ENCODE results near the gene ZNF644. TPM values are rescaled to one million over a fixed set of nuclear protein-coding genes. Genes with fewer than 3 reads are reported as not detected.
"Not testable (repeated sequence)": the region's sequence is repeated elsewhere in the genome, so short reads cannot be mapped to it uniquely, and the experiment has no call there.

The ZNF644 gene
- total RNA-seq, 1 donor from 2014 or later = 75.2 TPM

- no peak overlapping the region for H3K27ac Mint-ChIP-seq
- H3K4me3 Mint-ChIP-seq = no peak overlapping the region
- H3K36me3 Mint-ChIP-seq = peaks cover 7% of the 10 kb centered on the region
- H3K9me3 Mint-ChIP-seq = no peaks in the 10 kb centered on the region
- no peak for DNase-seq (ENCODE audit: extremely low spot score, unreplicated experiment)
- TF ChIP-seq, protein P1, sequence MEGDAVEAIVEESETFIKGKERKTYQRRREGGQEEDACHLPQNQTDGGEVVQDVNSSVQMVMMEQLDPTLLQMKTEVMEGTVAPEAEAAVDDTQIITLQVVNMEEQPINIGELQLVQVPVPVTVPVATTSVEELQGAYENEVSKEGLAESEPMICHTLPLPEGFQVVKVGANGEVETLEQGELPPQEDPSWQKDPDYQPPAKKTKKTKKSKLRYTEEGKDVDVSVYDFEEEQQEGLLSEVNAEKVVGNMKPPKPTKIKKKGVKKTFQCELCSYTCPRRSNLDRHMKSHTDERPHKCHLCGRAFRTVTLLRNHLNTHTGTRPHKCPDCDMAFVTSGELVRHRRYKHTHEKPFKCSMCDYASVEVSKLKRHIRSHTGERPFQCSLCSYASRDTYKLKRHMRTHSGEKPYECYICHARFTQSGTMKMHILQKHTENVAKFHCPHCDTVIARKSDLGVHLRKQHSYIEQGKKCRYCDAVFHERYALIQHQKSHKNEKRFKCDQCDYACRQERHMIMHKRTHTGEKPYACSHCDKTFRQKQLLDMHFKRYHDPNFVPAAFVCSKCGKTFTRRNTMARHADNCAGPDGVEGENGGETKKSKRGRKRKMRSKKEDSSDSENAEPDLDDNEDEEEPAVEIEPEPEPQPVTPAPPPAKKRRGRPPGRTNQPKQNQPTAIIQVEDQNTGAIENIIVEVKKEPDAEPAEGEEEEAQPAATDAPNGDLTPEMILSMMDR (conservative IDR thresholded peaks at IDR 0.05) = no peak
- H3K4me1 Mint-ChIP-seq (ENCODE audit: unreplicated experiment) = peaks cover 16% of the 10 kb centered on the region
- no peaks in the 10 kb centered on the region for H3K27me3 Mint-ChIP-seq
These were observed 102.6 kb downstream of the ZNF644 start for GRCh38 chr1:90919190-90919719.

- Mint-ChIP-seq H3K4me1 (ENCODE audit: unreplicated experiment) (no peaks in the 10 kb centered on the region), H3K27ac (no peak overlapping the region), H3K36me3 (peaks cover 16% of the 10 kb centered on the region), H3K4me3 (no peak overlapping the region), H3K27me3 (no peaks in the 10 kb centered on the region), H3K9me3 (no peaks in the 10 kb centered on the region)
- TF ChIP-seq, protein P1 (conservative IDR thresholded peaks at IDR 0.05) = no peak
- no peak for DNase-seq (ENCODE audit: extremely low spot score, unreplicated experiment)
These were observed 110.5 kb downstream of the ZNF644 start for GRCh38 chr1:90911353-90911752.

- peaks cover 40% of the 10 kb centered on the region for H3K36me3 Mint-ChIP-seq
- H3K4me1 Mint-ChIP-seq (ENCODE audit: unreplicated experiment) = no peaks in the 10 kb centered on the region
- TF ChIP-seq, protein P1 (conservative IDR thresholded peaks at IDR 0.05) = no peak
- no peak overlapping the region for H3K4me3 Mint-ChIP-seq
- no peaks in the 10 kb centered on the region for H3K27me3 Mint-ChIP-seq
- no peak for DNase-seq (ENCODE audit: extremely low spot score, unreplicated experiment)
- no peaks in the 10 kb centered on the region for H3K9me3 Mint-ChIP-seq
- H3K27ac Mint-ChIP-seq = no peak overlapping the region
These were observed 119.2 kb downstream of the ZNF644 start for GRCh38 chr1:90902672-90903071.

DNA sequence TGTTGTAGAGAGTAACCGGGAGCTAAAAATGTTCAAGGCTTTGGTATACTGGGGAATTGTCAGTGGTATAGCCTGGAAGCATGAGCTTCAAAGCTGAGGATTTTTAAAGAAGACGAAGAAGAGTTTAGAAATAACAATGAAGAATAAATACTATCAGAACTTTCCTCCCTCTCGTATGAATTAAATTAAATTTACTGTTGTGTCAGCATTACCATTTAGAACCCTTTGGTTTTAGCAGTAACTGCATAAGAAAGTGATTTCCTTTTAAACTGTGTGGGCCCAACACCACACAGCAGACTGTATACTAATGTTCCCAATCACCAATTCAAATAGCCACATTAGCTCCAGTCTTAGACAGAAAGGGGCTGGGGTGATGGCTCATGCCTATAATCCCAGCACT, 122.6 kb downstream of the ZNF644 start:
- H3K9me3 Mint-ChIP-seq = no peaks in the 10 kb centered on the region
- H3K36me3 Mint-ChIP-seq = peaks cover 45% of the 10 kb centered on the region
- DNase-seq (ENCODE audit: extremely low spot score, unreplicated experiment) = no peak
- no peaks in the 10 kb centered on the region for H3K27me3 Mint-ChIP-seq
- no peaks in the 10 kb centered on the region for H3K4me1 Mint-ChIP-seq (ENCODE audit: unreplicated experiment)
- no peak overlapping the region for H3K4me3 Mint-ChIP-seq
- TF ChIP-seq, protein P1 (conservative IDR thresholded peaks at IDR 0.05) = no peak
- no peak overlapping the region for H3K27ac Mint-ChIP-seq

GRCh38 chr1:90893679-90894078, 128.2 kb downstream of the ZNF644 start:
- peaks cover 15% of the 10 kb centered on the region for H3K36me3 Mint-ChIP-seq
- not testable (repeated sequence) for H3K4me3 Mint-ChIP-seq; H3K4me1 Mint-ChIP-seq (ENCODE audit: unreplicated experiment); H3K9me3 Mint-ChIP-seq; H3K27ac Mint-ChIP-seq; DNase-seq (ENCODE audit: extremely low spot score, unreplicated experiment); H3K27me3 Mint-ChIP-seq

DNA sequence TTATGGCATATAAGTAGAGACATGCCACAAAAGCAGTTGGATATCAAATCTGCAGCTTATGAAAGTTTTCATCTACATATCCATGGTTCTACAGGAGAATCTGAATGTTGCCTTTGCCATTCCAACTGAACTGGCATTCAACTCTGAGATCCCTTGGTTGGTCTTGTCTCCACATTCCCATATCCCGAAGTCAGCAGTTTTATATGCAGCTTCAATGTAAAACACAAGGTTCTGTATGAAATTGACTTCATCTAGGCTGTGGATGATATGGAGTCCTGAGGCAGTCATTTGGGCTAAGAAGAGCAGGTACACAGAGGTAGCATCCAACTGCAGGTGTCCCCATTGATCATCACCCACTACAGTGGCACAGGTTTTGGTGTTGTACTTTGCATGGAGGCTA, 129.0 kb downstream of the ZNF644 start:
- not testable (repeated sequence) for H3K27me3 Mint-ChIP-seq; H3K9me3 Mint-ChIP-seq; H3K27ac Mint-ChIP-seq; H3K4me3 Mint-ChIP-seq; H3K4me1 Mint-ChIP-seq (ENCODE audit: unreplicated experiment); DNase-seq (ENCODE audit: extremely low spot score, unreplicated experiment)
- H3K36me3 Mint-ChIP-seq = peaks cover 15% of the 10 kb centered on the region

GRCh38 chr1:90892196-90892595, 129.6 kb downstream of the ZNF644 start:
- H3K36me3 Mint-ChIP-seq = peaks cover 15% of the 10 kb centered on the region
- not testable (repeated sequence) for H3K27ac Mint-ChIP-seq; H3K4me3 Mint-ChIP-seq; H3K9me3 Mint-ChIP-seq; DNase-seq (ENCODE audit: extremely low spot score, unreplicated experiment); H3K27me3 Mint-ChIP-seq; H3K4me1 Mint-ChIP-seq (ENCODE audit: unreplicated experiment)

- not testable (repeated sequence) for DNase-seq (ENCODE audit: extremely low spot score, unreplicated experiment); H3K4me3 Mint-ChIP-seq; H3K27ac Mint-ChIP-seq; H3K4me1 Mint-ChIP-seq (ENCODE audit: unreplicated experiment); H3K27me3 Mint-ChIP-seq; H3K9me3 Mint-ChIP-seq
- H3K36me3 Mint-ChIP-seq = peaks cover 15% of the 10 kb centered on the region
These were observed 130.1 kb downstream of the ZNF644 start for GRCh38 chr1:90891756-90892155.
